ENCODE results near the gene PSMB5. TPM values are rescaled to one million over a fixed set of nuclear protein-coding genes. Genes with fewer than 3 reads are reported as not detected.
A peak's percentile ranks its signal among the peaks of the same experiment; 100 is the strongest.

Gene PSMB5
- total and polyA plus RNA-seq, 8 donors = 29.6 to 62.9 (median 45.9) TPM

GRCh38 chr14:23060536-23061260, 26.0 kb upstream of the PSMB5 start:
- intact Hi-C loops (cut with DNase I) = no loop called here
- peaks cover 0 to 15% (median 3%) of the 10 kb centered on the region in 3 donors for H3K4me1 ChIP-seq
- H3K9me3 ChIP-seq = no peaks in the 10 kb centered on the region
- ATAC-seq (no peak), DNase-seq (no peak), FAIRE-seq (no peak)
- WGBS, 2 donors = 93 to 94% methylated on average over 17 of the region's 17 CpGs
- H3K4me3 ChIP-seq = no peak overlapping the region
- no peak for TF ChIP-seq CTCF (IDR thresholded peaks at IDR 0.05)
- no peaks in the 10 kb centered on the region for H3K27me3 ChIP-seq
- peaks cover 10 to 48% (median 45%) of the 10 kb centered on the region in 3 donors for H3K36me3 ChIP-seq
- H3K27ac ChIP-seq = peak overlapping the region in 1 of 4 donors; percentile 62

- Histone ChIP-seq H3K4me1 (peaks cover 0 to 15% (median 3%) of the 10 kb centered on the region in 3 donors), H3K4me3 (no peak overlapping the region), H3K27me3 (no peaks in the 10 kb centered on the region), H3K27ac (peak overlapping the region in 1 of 4 donors; percentile 65), H3K36me3 (peaks cover 10 to 37% (median 34%) of the 10 kb centered on the region in 3 donors), H3K9me3 (no peaks in the 10 kb centered on the region)
- 87 to 88% methylated on average over 32 of the region's 32 CpGs for WGBS, 2 donors
- FAIRE-seq = no peak
- TF ChIP-seq CTCF (IDR thresholded peaks at IDR 0.05) = no peak
- no peak for DNase-seq
- intact Hi-C loops (cut with DNase I) = loop anchor here (2.0 to 10.0 kb wide), 3 partner anchors 64 to 72 kb away; no protein-coding TSS in a partner anchor
- no peak for ATAC-seq
Observed at GRCh38 chr14:23058654-23059504, 24.2 kb upstream of the PSMB5 start.

- ATAC-seq = peak; percentile 78 to 92 (median 87)
- Histone ChIP-seq H3K4me3 (peak overlapping the region; percentile 43 to 63 (median 52)), H3K27me3 (no peaks in the 10 kb centered on the region), H3K27ac (peak overlapping the region; percentile 28 to 65 (median 54)), H3K9me3 (no peaks in the 10 kb centered on the region), H3K4me1 (peaks cover 0 to 15% (median 3%) of the 10 kb centered on the region in 3 donors), H3K36me3 (peaks cover 8 to 29% (median 25%) of the 10 kb centered on the region in 3 donors)
- intact Hi-C loops (cut with DNase I) = loop anchor here (2.0 to 10.0 kb wide), 3 partner anchors 63 to 71 kb away; no protein-coding TSS in a partner anchor
- no peak for FAIRE-seq
- 0% methylated on average over 51 of the region's 51 CpGs for WGBS, 2 donors
- peak; percentile 78 to 97 (median 90) for DNase-seq
- TF ChIP-seq CTCF (IDR thresholded peaks at IDR 0.05) = peak; percentile 93 to 95 (median 94)
Observed at GRCh38 chr14:23057757-23058653, 23.3 kb upstream of the PSMB5 start.

GRCh38 chr14:23056956-23057756, 22.5 kb upstream of the PSMB5 start, which contains the start of gene CDH24:
Gene CDH24, minus strand, starts transcription at chr14:23057520. Its CDS starts 1,787 bp downstream, at chr14:23055733.
- peak within 1 kb of the TSS; percentile 43 to 63 (median 52) for H3K4me3 ChIP-seq
- TF ChIP-seq CTCF (IDR thresholded peaks at IDR 0.05) = no peak
- ATAC-seq (peak; percentile 60 to 76 (median 68)), DNase-seq (peak; percentile 64 to 89 (median 79)), FAIRE-seq (no peak)
- WGBS, 2 donors = 3 to 4% methylated on average over 35 to 73 of the region's 73 CpGs
- H3K27ac ChIP-seq = peak within 1 kb of the TSS; percentile 28 to 65 (median 54)
- intact Hi-C loops (cut with DNase I) = loop anchor here in 2 of 3 donors (5.0 to 10.0 kb wide), 2 partner anchors 62 to 70 kb away; no protein-coding TSS in a partner anchor
- H3K9me3 ChIP-seq = no peaks in the 10 kb centered on the region
- H3K27me3 ChIP-seq = no peaks in the 10 kb centered on the region
- H3K36me3 ChIP-seq = peaks cover 5 to 21% (median 17%) of the 10 kb centered on the region in 3 donors
- peaks cover 0 to 11% (median 1%) of the 10 kb centered on the region in 3 donors for H3K4me1 ChIP-seq

All from pancreas (tissue), 10 donors.